Measurements from ENCODE around the gene STYXL1.
"Not testable (repeated sequence)": the region's sequence is repeated elsewhere in the genome, so short reads cannot be mapped to it uniquely, and the experiment has no call there.

Gene STYXL1, protein sequence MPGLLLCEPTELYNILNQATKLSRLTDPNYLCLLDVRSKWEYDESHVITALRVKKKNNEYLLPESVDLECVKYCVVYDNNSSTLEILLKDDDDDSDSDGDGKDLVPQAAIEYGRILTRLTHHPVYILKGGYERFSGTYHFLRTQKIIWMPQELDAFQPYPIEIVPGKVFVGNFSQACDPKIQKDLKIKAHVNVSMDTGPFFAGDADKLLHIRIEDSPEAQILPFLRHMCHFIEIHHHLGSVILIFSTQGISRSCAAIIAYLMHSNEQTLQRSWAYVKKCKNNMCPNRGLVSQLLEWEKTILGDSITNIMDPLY

DNA sequence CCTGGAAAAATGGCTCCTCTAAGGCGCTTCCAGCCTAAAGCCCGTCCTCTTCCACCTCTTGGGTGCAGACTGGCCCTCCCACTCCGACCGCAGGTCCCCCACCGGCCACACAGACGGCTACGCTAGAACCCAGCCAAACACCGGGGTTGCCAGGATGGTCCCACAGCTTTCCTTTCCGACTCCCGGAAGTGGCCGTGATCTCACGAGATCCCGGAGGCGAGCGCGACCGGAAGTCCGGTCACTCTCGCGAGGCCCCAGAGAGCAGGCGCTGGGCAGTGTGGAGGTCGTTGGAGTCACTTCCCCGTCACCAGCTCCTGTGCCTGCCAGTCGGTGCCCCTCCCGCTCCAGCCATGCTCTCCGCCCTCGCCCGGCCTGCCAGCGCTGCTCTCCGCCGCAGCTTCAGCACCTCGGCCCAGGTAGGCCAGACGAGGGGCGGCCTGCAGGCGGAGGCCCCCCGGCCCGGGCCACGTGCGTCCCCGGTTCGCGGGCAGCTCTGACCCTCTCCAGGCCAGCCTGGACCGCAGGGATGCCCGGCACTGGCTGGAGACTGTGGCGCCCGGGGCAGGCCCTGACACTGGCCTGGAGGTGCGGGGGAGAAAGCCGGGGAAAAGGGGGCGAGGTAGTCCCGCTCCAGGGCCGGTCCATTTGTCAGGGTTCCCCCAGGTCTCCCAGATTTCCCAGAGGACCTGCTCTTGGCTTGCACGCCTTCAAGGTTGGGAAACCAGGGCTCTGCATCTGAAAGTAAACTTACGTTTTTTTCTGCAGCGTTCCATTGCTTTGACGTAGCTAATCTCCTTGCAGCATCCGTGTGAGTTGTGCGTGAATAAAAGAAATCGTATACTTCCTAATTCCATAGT, at the start of gene STYXL1, which contains the start of gene MDH2:
TSS of gene STYXL1 (minus strand) at position 190 of the 857 bp plus-strand sequence. CDS start 17,477 bp downstream, outside the sequence.
TSS of gene MDH2 (plus strand) at position 296 of the 857 bp plus-strand sequence. CDS start at position 351, 55 bp downstream.
- DNase-seq: peak; percentile 99

DNA sequence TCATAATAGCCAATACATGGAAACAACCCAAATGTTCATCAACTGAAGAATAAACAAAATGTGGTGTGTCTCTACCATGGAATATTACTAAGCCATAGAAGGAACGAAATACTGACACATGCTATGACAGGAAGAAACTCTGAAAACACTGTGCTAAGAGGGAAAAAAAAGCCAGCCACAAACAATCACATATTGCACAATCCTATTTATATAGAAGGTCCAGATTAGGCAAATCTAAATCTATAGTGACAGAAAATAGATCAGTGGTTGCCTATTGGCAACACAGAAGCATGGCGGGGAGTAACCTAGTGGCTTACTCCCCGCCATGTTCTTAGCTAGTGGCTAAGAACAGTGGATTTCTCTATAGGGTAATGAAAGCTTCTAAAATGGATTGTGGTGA, 48.1 kb upstream of the STYXL1 start:
- no peak for DNase-seq

GRCh38 chr7:76094326-76094725, 46.5 kb upstream of the STYXL1 start:
- DNase-seq: not testable (repeated sequence)

GRCh38 chr7:76093531-76093930, 45.7 kb upstream of the STYXL1 start:
- not testable (repeated sequence) for DNase-seq

DNA sequence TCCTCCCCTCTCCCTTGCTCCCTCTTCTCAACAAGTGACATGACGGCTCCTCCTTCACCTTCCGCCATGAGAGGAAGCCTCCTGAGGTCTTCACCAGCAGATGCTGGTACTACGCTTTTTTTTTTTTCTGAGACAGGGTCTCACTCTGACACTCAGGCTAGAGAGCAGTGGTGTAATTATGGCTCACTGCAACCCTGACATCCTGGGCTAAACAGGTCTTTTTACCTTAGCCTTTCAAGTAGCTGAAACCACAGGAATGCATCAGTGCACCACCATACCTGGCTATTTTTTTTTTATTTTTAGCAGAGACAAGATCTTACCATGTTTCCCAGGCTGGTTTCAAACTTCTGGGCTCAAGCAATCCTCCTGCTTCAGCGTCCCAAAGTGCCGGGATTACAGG, 43.7 kb upstream of the STYXL1 start:
- DNase-seq: no peak

DNA sequence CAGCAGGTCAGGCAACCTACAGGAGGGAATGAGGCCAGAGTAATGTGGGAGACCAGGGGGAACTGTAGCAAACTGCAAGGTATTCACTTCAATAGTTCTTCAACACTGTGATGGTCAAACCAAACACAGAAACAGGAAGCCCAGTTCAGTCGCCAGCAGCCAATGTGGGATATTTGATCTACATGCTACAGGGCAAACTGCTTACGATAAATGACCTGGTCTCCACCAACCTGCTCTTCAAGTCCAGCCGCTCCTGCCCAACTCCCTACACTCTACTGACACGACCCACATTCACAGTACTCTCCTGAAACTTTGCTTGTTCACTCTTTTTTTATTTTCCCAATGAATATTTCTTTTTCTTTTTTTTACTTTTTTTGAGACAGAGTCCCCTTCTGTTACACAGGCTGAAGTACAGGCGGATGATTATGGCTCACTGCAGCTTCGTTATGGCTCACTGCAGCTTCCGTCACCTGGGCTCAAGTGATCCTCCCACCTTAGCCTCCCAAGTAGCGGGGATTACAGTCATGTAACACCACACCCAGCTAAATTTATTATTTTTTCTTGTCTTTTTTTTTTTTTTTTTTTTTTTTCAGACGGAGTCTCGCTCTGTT, 42.2 kb upstream of the STYXL1 start:
- no peak for DNase-seq

GRCh38 chr7:76087362-76087791, 39.6 kb upstream of the STYXL1 start:
- DNase-seq: not testable (repeated sequence)

DNA sequence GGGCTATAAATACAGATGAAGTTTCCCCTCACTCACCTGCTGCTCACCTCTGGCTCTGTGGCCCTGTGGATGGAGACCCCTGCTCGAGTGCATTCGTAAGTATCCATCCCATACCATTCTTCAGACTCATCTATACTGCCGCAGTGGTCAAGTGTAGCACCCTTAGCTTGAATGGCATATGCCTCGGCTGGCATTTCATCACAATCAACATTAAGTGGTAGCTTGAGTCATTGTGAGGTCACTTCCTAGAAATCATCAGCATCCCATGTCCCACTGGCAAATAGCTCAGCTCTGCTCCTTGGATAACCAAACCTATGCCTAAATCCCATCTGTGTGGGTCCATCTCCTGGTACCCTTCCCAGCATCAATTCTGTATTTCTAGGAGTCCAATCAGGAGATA, 38.3 kb upstream of the STYXL1 start:
- DNase-seq: no peak

DNA sequence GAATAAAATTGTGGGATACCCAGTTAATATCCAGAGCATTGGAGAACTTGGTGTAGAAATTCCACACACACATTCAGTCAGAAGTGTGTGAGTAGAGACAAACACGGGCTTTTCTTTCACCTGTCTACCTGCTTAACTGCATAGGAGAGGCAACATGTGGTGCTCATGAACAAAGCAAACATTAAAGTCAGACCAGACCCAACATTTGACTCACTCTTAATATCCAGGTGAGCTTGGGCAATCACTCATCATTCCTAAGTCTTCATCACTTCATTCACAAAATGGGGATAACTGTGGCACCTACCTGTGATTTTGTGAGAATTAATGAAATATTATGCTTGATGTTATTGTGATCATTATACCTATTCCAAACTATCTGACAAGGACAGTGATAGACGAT, 36.3 kb upstream of the STYXL1 start:
- DNase-seq: not testable (repeated sequence)

- no peak for DNase-seq
These were observed 32.4 kb upstream of the STYXL1 start for GRCh38 chr7:76080204-76080603.

- DNase-seq: no peak
These were observed 29.6 kb upstream of the STYXL1 start for GRCh38 chr7:76077435-76077834.

DNA sequence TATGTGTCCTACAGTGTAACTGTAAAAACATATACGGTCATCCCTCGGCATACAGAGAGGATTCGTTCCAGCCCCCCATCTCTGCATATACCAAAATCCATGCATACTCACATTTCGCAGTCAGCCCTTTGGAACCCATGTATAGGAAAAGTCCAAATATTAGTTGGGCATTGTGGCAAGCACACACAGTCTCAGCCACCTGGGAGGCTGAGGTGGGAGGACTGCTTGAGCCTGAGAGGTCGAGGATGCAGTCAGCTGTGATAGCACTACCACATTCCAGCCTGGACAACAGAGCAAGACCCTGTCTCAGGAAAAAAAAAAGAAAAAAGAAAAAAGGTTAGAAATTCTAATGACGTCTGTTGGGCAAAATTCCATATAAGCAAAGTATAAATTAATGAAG, 29.2 kb upstream of the STYXL1 start:
- DNase-seq: no peak

GRCh38 chr7:76074972-76075370, 27.2 kb upstream of the STYXL1 start:
- no peak for DNase-seq

DNA sequence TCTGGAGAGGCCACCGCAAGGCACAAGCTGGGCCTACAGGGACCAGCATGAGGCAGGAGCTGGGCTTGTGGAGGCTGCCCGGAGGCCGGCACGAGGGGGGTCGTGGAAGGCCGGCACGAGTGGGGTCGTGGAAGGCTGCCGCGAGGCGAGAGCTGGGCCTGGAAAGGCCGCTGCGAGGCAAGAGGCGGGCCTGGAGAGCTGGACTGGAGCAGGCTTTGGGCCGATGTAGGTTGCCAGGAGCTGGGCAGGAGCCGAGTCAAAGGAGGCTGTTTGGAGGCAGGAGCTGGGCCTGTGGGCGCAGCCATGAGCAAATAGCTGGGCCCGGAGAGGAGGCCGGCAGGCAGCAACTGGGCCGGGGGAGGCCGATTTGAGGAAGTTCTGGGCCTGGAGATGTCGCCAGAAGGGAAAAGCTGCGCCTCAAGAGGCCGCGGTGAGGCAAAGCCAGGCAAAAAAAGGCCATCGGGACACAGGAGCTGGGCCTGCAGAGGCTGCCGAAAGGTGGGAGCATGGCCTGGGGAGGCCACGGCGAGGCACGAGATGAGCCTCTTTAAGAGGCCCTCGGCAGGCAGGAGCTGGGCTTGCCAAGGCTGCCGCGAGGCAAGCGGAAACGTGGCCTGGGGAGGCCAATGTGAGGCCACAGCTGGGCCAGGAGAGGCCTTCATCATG, 26.6 kb upstream of the STYXL1 start:
- DNase-seq: no peak

DNA sequence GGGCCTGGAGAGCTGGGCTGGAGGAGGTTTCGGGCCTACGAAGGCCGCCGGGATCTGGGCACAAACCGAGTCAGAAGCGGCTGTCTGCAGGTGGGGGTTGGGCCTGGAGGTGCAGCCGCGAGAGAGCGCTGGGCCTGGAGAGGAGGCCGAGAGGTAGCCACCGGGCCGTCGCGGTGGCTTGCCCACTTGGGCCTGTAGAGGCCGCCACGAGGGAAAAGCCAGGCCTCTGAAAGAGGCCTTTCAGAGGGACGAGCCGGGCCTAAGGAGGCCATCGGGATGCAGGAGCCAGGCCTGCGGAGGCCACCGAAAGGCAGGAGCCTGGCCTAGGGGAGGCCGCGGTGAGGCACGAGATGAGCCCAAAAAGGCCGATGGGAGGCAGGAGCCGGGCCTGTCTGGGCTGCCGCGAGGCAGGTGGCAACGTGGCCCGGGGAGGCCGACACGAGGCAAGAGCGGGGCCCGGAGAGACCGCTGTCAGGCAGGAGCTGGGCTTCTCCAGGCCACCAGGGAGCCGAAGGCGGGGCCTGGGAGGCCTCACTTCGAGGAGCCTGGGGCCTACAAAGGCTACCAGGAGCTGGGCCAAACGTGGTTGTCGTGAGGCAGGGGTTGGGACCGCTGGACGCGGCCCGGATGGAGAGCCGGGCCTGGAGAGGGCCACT, 25.7 kb upstream of the STYXL1 start:
- no peak for DNase-seq

DNA sequence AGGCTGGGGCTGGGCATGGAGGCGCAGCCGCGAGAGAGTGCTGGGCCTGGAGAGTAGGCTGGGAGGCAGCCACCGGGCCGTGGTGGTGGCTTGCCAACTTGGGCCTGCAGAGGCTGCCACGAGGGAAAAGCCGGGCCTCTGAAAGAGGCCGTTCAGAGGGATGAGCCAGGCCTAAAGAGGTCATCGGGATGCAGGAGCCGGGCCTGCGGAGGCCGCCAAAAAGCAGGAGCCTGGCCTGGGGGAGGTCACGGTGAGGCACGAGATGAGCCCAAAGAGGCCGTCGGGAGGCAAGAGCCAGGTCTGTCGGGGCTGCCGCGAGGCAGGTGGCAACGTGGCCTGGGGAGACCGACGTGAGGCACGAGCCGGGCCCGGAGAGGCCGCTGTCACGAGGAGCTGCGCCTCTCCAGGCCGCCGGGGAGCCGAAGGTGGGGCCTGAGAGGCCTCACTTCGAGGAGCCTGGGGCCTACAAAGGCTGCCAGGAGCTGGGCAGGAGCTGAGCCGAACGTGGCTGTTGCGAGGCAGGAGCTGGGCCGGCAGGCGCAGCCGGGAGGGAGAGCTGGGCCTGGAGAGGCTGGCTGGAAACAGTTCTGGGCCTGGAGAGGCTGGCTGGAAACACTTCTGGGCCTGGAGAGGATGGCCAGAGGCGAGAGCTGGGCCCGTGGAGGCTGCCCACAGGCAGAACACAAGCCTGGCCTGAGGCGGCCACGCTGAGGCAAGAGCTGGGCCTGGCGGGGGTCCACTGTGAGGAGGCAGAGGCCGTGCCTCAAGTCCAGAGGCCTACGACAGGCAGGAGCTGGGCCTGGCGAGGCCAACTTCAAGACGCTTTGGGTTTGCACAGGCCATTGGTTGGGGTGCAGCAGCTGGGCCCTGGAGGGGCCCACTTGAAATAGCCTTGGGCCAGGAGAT, 24.7 kb upstream of the STYXL1 start:
- no peak for DNase-seq

DNA sequence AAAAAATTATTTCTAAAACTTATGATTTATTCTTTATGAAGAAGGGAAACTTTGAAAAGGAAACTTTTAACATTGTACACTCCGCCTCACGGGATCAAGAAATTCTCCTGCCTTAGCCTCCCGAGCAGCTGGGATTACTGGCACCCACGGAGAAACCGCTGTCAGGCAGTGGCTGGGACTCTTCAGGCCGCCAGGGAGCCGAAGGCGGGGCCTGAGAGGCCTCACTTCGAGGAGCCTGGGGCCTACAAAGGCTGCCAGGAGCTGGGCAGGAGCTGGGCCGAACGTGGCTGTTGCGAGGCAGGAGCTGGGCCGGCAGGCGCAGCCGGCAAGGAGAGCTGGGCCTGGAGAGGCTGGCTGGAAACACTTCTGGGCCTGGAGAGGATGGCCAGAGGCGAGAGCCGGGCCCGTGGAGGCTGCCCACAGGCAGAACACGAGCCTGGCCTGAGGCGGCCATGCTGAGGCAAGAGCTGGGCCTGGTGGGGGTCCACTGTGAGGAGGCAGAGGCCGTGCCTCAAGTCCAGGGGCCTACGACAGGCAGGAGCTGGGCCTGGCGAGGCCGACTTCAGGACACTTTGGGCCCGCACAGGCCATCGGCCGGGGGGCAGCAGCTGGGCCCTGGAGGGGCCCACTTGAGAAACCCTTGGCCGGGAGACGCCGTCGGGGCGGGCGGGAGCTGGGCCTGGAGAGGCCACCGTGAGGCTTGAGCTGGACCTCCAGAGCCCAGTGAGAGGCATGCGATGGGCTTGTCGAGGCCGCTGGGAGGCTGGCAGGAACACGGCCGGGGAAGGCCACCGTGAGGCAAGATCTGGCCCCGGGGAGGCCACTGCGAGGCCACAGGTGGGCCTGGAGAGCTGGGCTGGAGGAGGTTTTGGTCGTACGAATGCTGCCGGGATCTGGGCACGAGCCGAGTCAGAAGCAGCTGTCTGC, 23.8 kb upstream of the STYXL1 start:
- no peak for DNase-seq

DNA sequence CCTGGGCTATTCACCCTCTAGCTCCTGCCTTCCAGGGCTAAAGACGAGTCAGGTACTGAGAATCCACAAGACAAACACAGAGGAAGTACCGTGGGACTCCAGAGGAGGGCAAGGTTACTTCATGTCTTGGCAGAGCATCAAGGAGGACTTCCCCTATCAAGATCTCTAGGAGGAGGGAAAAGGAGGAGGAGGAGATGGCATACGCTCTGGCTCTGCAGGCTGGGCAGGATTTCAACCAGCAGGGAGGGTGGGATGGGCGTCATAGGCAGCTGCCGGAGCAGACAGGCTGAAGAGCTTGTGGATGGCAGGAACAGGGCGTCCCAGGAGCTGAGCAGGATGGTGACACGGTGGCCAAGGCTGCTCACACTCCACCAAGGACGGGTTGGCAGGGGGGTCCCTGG, 21.4 kb upstream of the STYXL1 start:
- DNase-seq: peak; percentile 57

DNA sequence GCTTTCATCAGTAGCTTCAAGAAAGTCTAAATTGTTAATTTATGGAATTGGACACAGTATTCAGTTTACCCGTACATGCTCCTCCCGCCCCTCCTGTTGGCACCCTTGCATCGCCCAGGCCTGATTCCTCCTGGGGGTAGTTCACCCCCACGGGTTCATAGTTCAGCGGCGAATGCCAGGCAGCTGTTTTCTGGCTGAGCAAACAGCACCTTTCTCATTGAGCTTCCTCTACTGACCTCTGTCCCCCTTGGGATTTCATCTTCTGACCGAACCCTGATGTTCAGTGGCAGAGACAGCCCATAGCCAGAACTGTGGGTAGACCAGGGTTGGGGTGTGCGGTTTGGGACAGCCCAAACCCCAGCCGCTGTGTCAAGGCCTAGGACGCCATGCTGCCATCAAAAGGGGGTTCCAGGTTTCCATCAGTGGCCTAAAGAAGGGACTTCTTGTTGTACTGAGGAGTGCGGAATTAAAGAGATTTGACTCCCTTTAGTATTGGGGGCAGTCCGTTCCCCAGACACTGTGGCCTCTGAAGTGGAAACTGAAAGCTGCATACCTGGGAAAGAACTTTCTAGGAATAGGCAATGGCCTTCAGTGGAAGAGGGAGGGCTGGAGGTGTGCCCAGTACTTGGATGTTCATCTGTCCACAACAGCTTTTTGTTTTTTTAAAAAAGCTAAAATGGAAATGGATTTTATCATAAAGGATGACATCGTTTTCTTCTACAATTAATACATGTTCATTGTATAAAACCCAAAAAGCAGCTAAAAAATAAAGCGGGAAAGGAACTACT, 19.1 kb upstream of the STYXL1 start:
- no peak for DNase-seq

All from RPMI8226 (cell line).